HG03066 (cell line): Measurements from ENCODE around the gene CADPS2.
"Not testable (repeated sequence)": the region's sequence is repeated elsewhere in the genome, so short reads cannot be mapped to it uniquely, and the experiment has no call there.

Experiments used
- ATAC-seq: cut with Tn5 transposase; IDR thresholded peaks from one replicate; pipeline ENCODE4 v1.9.1; 2021; ENCODE audit warnings: low read depth; ENCODE audit not compliant: unreplicated experiment

The CADPS2 gene

GRCh38 chr7:122858320-122858719 lies 27.9 kb downstream of the CADPS2 start:
- no peak for ATAC-seq

DNA sequence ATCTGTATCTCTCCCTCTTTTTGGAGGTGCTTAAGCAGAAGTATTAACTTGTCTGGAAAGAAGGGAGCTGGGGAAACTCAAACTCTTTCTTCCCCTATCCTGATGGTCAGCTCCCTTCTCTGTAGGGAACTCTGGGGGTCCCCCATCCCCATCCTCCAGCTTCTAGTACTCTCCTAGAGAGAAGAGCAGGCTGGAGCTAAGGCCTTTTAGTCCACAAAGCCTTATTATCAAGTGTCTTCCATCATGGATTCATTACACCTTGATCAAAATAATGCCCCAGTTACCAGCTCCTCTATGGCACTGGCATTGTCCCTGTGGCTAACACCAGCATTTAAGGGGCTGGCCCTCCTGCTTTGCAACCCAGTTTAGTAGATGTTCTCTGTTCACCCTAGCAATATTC lies 35.7 kb downstream of the CADPS2 start:
- no peak for ATAC-seq

DNA sequence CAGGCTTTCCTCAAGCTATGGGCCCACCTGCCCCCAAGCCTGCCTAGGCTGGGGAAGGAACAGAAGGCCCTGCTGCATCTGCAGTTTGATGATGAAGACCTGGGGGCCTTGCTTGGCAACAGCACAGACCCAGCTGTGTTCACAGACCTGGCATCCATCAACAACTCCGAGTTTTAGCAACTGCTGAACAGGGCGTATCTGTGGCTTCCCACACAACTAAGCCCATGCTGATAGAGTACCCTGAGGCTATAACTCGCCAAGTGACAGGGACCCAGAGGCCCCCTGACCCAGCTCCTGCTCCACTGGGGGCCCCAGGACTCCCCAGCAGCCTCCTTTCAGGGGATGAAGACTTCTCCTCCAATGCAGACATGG lies 36.3 kb downstream of the CADPS2 start:
- no peak for ATAC-seq

- ATAC-seq = no peak
These were observed 36.8 kb downstream of the CADPS2 start for GRCh38 chr7:122849322-122849956.

DNA sequence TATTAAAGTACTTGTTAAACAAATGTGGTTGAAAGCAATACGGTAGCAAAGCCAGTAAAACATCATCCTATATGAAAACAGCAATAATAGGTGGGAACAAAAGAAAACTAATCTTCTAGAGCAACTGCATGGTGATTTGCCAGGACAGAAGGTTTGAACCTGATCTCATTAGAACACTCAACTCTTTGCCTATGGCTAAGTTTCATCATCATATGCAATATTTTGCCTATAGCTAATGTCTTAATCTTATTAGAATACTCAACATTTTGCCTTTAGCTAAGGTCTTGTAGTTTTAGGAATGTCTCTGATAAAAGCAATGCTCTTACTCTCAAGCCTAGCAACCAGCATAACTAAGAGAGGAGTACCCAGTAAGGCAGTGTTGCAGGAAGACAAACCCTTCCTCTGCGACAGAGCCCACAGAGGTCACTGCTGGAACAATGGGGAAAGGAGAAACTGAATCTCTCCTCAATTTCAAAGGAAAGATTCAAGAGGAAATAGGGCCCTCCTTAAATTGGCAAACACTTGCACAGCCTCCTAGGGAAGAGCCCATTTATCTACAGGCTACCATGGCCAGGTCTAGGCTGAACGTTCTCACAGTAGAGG lies 38.3 kb downstream of the CADPS2 start:
- ATAC-seq = no peak

DNA sequence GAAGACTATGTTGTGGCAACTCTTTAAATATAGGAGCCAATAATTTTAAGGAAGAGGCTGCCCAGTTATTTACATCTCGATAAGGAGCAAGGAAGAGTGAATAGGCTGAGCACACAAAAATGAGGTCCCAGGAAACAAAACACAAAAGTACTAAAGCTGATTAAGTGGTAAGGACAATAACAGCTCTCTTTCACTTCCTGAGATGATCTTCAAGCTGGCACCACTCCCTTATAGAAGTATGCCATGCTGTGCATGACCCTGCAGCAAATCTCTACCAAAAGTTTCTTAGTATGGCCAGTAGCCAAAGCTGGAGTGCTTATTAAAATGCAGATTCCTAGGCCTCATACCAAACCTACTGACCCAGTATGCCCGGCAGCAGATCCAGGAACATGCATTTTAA lies 39.7 kb downstream of the CADPS2 start:
- ATAC-seq = no peak

- ATAC-seq = no peak
These were observed 41.0 kb downstream of the CADPS2 start for GRCh38 chr7:122845286-122845685.

DNA sequence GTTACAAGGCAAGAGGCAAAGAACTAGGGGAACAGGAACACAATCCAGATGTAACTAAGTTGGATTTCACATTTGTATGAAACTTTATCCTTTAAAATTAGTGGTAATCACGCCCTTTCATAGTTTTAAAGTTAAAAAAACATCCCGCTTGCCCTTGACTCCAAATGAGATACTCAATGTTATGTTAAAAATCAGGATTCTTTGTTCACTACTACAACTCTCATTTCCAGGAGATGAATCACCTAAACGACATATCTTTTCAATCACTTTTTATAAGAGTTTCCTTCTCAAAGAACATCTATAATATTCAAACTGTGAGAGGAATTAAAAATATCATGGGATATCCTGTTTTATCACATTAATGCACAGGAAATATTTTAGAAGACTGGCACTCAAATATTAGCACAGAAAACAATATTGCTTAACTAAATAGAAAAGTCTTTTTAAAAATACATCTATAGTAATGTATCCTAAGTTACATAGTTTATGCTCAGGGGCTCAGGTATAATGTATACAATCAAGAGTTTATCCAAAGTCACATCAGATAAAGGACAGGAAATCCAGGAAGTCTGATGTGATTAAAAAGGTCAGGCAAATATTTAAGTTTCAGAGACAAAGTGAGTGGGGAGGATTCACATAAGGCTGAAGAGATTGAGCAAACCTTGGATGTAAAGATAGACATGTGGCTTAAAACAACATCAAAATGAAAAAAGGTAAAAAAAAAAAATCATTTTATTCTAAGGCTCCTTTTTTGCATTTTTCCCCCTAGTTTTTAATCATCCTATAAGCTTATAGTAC lies 41.9 kb downstream of the CADPS2 start:
- ATAC-seq = no peak

GRCh38 chr7:122842971-122843370 lies 43.3 kb downstream of the CADPS2 start:
- no peak for ATAC-seq

DNA sequence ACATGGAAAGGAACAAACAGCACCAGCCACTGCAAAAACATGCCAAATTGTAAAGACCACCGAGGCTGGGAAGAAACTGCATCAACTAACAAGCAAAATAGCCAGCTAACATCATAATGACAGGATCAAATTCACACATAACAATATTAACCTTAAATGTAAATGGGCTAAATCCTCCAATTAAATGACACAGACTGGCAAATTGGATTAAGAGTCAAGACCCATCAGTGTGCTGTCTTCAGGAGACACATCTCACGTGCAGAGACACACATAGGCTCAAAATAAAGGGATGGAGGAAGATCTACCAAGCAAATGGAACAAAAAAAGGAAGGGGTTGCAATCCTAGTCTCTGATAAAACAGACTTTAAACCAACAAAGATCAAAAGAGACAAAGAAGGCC lies 50.0 kb downstream of the CADPS2 start:
- ATAC-seq = not testable (repeated sequence)

GRCh38 chr7:122834571-122834942 lies 51.7 kb downstream of the CADPS2 start:
- ATAC-seq = not testable (repeated sequence)

GRCh38 chr7:122833888-122834570 lies 52.2 kb downstream of the CADPS2 start:
- ATAC-seq = no peak

- no peak for ATAC-seq
These were observed 54.8 kb downstream of the CADPS2 start for GRCh38 chr7:122831436-122831835.

GRCh38 chr7:122829962-122830361 lies 56.3 kb downstream of the CADPS2 start:
- ATAC-seq = no peak

DNA sequence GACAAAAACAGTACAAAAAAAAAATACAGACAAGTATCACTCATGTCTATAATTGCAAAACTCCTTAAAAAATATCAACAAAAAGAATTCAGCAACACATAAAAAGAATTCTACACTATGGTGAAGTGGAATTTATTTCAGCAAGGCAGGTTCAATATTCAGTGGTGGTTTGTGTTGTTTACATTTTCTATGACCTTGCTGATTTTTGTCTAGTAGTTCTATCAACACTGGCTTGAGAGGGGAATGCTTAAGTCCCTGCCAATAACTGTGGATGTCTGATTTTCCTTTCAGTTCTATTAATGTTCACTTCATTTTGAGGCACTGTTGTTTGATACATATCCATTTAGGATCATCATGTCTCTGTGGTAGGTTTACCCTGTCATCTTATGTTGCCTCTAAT lies 58.5 kb downstream of the CADPS2 start:
- no peak for ATAC-seq

DNA sequence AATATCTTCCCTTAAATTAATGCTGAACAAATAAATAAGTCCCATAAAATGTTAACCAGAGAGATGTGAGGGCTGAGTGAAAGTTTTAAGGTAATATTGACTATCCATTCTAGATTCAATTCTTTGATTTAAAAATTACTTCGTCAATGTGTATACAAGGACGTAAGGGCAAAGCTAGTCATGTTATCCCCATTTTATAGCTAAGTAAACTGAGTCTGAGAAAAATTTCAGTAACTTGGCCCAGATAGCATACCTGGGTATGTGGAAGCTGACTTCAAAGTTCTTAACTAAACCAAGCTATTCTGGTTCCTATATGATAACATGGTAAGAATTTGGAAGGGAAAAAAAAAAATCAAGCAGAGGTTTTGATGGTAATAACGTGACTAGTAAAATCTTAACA lies 72.4 kb downstream of the CADPS2 start:
- no peak for ATAC-seq

- no peak for ATAC-seq
These were observed 82.4 kb downstream of the CADPS2 start for GRCh38 chr7:122803851-122804250.

- no peak for ATAC-seq
These were observed 82.9 kb downstream of the CADPS2 start for GRCh38 chr7:122803323-122803722.

GRCh38 chr7:122802301-122802751 lies 83.9 kb downstream of the CADPS2 start:
- ATAC-seq = no peak

DNA sequence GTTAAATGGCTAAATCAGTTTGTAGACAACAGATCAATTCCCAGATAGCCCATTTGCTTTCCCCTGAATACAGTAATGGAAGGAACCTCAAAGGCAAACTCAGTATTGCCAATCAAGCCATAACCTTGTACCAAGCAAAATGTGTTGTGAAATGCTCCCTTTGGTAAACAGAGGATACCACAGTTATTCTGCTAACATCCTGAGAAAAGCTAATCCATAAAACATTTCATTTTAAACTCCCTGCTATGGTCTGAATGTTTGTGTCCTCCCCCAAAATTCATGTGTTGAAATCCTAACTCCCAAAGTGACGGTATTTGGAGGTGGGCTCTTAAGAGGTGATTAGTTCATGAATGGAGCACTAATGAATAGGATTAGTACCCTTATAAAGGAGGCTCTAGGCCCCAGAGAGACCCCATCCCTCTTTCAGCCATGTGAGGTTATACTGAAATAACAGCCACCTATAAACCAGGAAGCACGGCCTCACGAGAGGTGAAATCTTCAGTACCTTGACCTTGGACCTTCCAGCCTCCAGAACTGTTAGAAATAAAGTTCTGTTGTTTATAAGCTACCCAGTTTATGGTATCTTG lies 94.2 kb downstream of the CADPS2 start:
- ATAC-seq = no peak

GRCh38 chr7:122790591-122790990 lies 95.7 kb downstream of the CADPS2 start:
- ATAC-seq = no peak
